Upper lobe of left lung (tissue), 6 donors: ENCODE measurements around the gene PPP4C. TPM values are rescaled to one million over a fixed set of nuclear protein-coding genes. Genes with fewer than 3 reads are reported as not detected.

Experiments
- ATAC-seq, 2 donors: fragments of 200-7000 bp; cut with Tn5 transposase; one replicate each; pipeline ENCODE4 v1.9.1; 2022; ENCODE audit warnings: mild to moderate bottlenecking in 2 of 2, moderate library complexity in 2 of 2; ENCODE audit not compliant: low FRiP score in 2 of 2
- DNase-seq, 2 donors: peaks; one replicate each; pipeline ENCODE4 v3.0.0-alpha.2; 2019 to 2020
- H3K27ac ChIP-seq, 4 donors: fragments of 200-600 bp; sonication (generic); one replicate each; pipeline ENCODE4 v1.5.1; 2016 to 2019
- H3K27me3 ChIP-seq, 4 donors: fragments of 200-600 bp; sonication (generic); one replicate each; pipeline ENCODE4 v1.5.1; 2017 to 2019
- H3K36me3 ChIP-seq, 4 donors: fragments of 200-600 bp; sonication (generic); one replicate each; pipeline ENCODE4 v1.5.1; 2016 to 2019
- H3K4me1 ChIP-seq, 4 donors: fragments of 200-600 bp; sonication (generic); one replicate each; pipeline ENCODE4 v1.5.1; 2018 to 2019
- H3K4me3 ChIP-seq, 4 donors: fragments of 200-600 bp; sonication (generic); one replicate each; pipeline ENCODE4 v1.5.1; 2017 to 2019; ENCODE audit warnings: mild to moderate bottlenecking in 2 of 4, moderate library complexity in 1 of 4
- H3K9me3 ChIP-seq, 4 donors: fragments of 200-600 bp; sonication (generic); one replicate each; pipeline ENCODE4 v1.5.1; 2018 to 2019
- CTCF ChIP-seq, 6 experiments: fragments of 450-650 bp in 4 of 6; fragments of 200-600 bp in 2 of 6; sonication (generic) in 2 of 6; IDR thresholded peaks; one replicate each; pipeline ENCODE4 v1.5.1; 2016 to 2019; ENCODE audit warnings: antibody characterized with exemption in 6 of 6
- EP300 ChIP-seq, 4 donors: sonication (generic); formaldehyde crosslinking; IDR thresholded peaks; one replicate each; pipeline ENCODE4 v1.5.1; 2017; ENCODE audit warnings: antibody characterized with exemption in 4 of 4, control low read depth in 2 of 4
- POLR2A ChIP-seq, 4 donors: fragments of 450-650 bp; IDR thresholded peaks; one replicate each; pipeline ENCODE4 v1.5.1; 2016 to 2017; ENCODE audit warnings: antibody characterized with exemption in 4 of 4, mild to moderate bottlenecking in 2 of 4
- POLR2AphosphoS5 ChIP-seq, 2 donors: sonication (generic); formaldehyde crosslinking; IDR thresholded peaks; one replicate each; pipeline ENCODE4 v1.5.1; 2017; ENCODE audit warnings: antibody characterized with exemption in 2 of 2
- WGBS, 2 donors: methylation state at CpG; one replicate each; pipeline ENCODE4 v1.1.5; 2017 to 2018; 5-methylcytosine and 5-hydroxymethylcytosine counted together
- total RNA-seq, 6 donors: library from RNA; depleted of rRNA in 4 of 6; stranded (reverse); fragments of >200 nt in 4 of 6; gene quantifications; one replicate each; pipeline versions ENCODE4 v1.1.0 to v1.2.1, GENCODE V29; 2016 to 2021
- donor health status: DM: no; HTN: no; CAD: no; lungs with moderate emphysema.
- donor health status: DM: no; HTN: yes; CAD: no; lungs with severe emphysema.

PPP4C gene
- total RNA-seq, 6 donors from 2014 or later, result 44.4 to 99.4 (median 80.0) TPM

GRCh38 chr16:30049871-30050270 lies 25.9 kb upstream of the PPP4C start:
- TF ChIP-seq CTCF (IDR thresholded peaks at IDR 0.05), result no peak
- TF ChIP-seq POLR2A (IDR thresholded peaks at IDR 0.05), result no peak
- TF ChIP-seq POLR2AphosphoS5 (IDR thresholded peaks at IDR 0.05), result no peak
- TF ChIP-seq EP300 (IDR thresholded peaks at IDR 0.05), result no peak
- DNase-seq, result no peak
- no peaks in the 10 kb centered on the region for H3K9me3 ChIP-seq
- H3K36me3 ChIP-seq, result no peaks in the 10 kb centered on the region
- 92 to 97% methylated on average over 8 of the region's 8 CpGs for WGBS, 2 donors
- ATAC-seq, result no peak
- H3K4me1 ChIP-seq, result peaks cover 9 to 21% (median 17%) of the 10 kb centered on the region in 4 donors
- H3K27me3 ChIP-seq, result no peaks in the 10 kb centered on the region
- no peak overlapping the region for H3K4me3 ChIP-seq
- H3K27ac ChIP-seq, result no peak overlapping the region

GRCh38 chr16:30051518-30051917 lies 24.3 kb upstream of the PPP4C start:
- WGBS, 2 donors, result 86 to 91% methylated on average over 3 of the region's 3 CpGs
- Histone ChIP-seq H3K27ac (no peak overlapping the region), H3K4me3 (no peak overlapping the region), H3K36me3 (no peaks in the 10 kb centered on the region), H3K4me1 (peaks cover 9 to 21% (median 17%) of the 10 kb centered on the region in 4 donors), H3K27me3 (no peaks in the 10 kb centered on the region), H3K9me3 (no peaks in the 10 kb centered on the region)
- no peak for TF ChIP-seq POLR2A (IDR thresholded peaks at IDR 0.05)
- no peak for TF ChIP-seq POLR2AphosphoS5 (IDR thresholded peaks at IDR 0.05)
- TF ChIP-seq EP300 (IDR thresholded peaks at IDR 0.05), result no peak
- no peak for TF ChIP-seq CTCF (IDR thresholded peaks at IDR 0.05)
- ATAC-seq (no peak), DNase-seq (no peak)

- DNase-seq (peak; percentile 92 to 97), ATAC-seq (peak; percentile 90 to 98)
- 4 to 10% methylated on average over 20 to 55 of the region's 58 CpGs for WGBS, 2 donors
- TF ChIP-seq CTCF (IDR thresholded peaks at IDR 0.05), result peak in 2 of 6 experiments; percentile 6 to 27
- TF ChIP-seq EP300 (IDR thresholded peaks at IDR 0.05), result peak in 1 of 4 donors; percentile 80
- TF ChIP-seq POLR2A (IDR thresholded peaks at IDR 0.05), result peak in 2 of 4 donors; percentile 15 to 30
- TF ChIP-seq POLR2AphosphoS5 (IDR thresholded peaks at IDR 0.05), result peak; percentile 82 to 90
- Histone ChIP-seq H3K36me3 (no peaks in the 10 kb centered on the region), H3K27me3 (no peaks in the 10 kb centered on the region), H3K27ac (peak overlapping the region in 3 of 4 donors; percentile 7 to 73 (median 68)), H3K4me1 (peaks cover 9 to 21% (median 17%) of the 10 kb centered on the region in 4 donors), H3K9me3 (no peaks in the 10 kb centered on the region), H3K4me3 (peak overlapping the region; percentile 74 to 98 (median 92))
These were observed 23.0 kb upstream of the PPP4C start for GRCh38 chr16:30052671-30053372.

GRCh38 chr16:30053376-30054015 lies 22.3 kb upstream of the PPP4C start:
- no peaks in the 10 kb centered on the region for H3K36me3 ChIP-seq
- peak; percentile 9 to 34 for ATAC-seq
- WGBS, 2 donors, result 4 to 7% methylated on average over 12 to 19 of the region's 19 CpGs
- TF ChIP-seq EP300 (IDR thresholded peaks at IDR 0.05) (no peak), POLR2AphosphoS5 (IDR thresholded peaks at IDR 0.05) (no peak), CTCF (IDR thresholded peaks at IDR 0.05) (no peak), POLR2A (IDR thresholded peaks at IDR 0.05) (no peak)
- peaks cover 9 to 21% (median 17%) of the 10 kb centered on the region in 4 donors for H3K4me1 ChIP-seq
- no peaks in the 10 kb centered on the region for H3K27me3 ChIP-seq
- peak overlapping the region; percentile 74 to 98 (median 92) for H3K4me3 ChIP-seq
- no peak for DNase-seq
- peak overlapping the region in 3 of 4 donors; percentile 7 to 73 (median 68) for H3K27ac ChIP-seq
- no peaks in the 10 kb centered on the region for H3K9me3 ChIP-seq
